SK-N-SH treated with all-trans-retinoic acid at 6 μM for 48 hours (cell line): Measurements from ENCODE around the gene ATG4C.

Source experiments
- ATAC-seq: fragments of 200-7000 bp; cut with Tn5 transposase; 3 replicates; pipeline ENCODE4 v1.9.1; 2020; ENCODE audit warnings: mild to moderate bottlenecking, moderate library complexity
- ARNTL ChIP-seq: fragments of 450-650 bp; formaldehyde crosslinking; IDR thresholded peaks from 2 replicates; pipeline ENCODE4 v1.5.0; 2020; ENCODE audit warnings: low read depth, mild to moderate bottlenecking, moderate library complexity, borderline replicate concordance
- CSDC2 ChIP-seq: fragments of 250-450 bp; sonication (Bioruptor Pico); IDR thresholded peaks from 2 replicates; pipeline ENCODE4 v1.5.0; 2020; ENCODE audit warnings: mild to moderate bottlenecking, moderate library complexity
- ESRRG ChIP-seq: fragments of 250-450 bp; sonication (Bioruptor Pico); IDR thresholded peaks from 2 replicates; pipeline ENCODE4 v1.6.1; 2021; ENCODE audit warnings: mild to moderate bottlenecking
- GLIS3 ChIP-seq: fragments of 250-450 bp; sonication (Bioruptor Pico); IDR thresholded peaks from 2 replicates; pipeline ENCODE4 v1.5.0; 2020; ENCODE audit warnings: mild to moderate bottlenecking, moderate library complexity
- ISL1 ChIP-seq: fragments of 250-450 bp; sonication (Bioruptor Pico); IDR thresholded peaks from 2 replicates; pipeline ENCODE4 v2.1.2; 2022; ENCODE audit warnings: mild to moderate bottlenecking, moderate library complexity
- OSR1 ChIP-seq: fragments of 250-450 bp; sonication (Bioruptor Pico); IDR thresholded peaks from 2 replicates; pipeline ENCODE4 v1.8.0; 2022; ENCODE audit warnings: moderate library complexity, mild to moderate bottlenecking, inconsistent platforms
- PPARA ChIP-seq: fragments of 250-450 bp; sonication (Bioruptor Pico); IDR thresholded peaks from 2 replicates; pipeline ENCODE4 v1.5.0; 2020; ENCODE audit warnings: mild to moderate bottlenecking, borderline replicate concordance
- RARB ChIP-seq: fragments of 250-450 bp; sonication (Bioruptor Pico); IDR thresholded peaks from 2 replicates; pipeline ENCODE4 v1.8.0; 2021; ENCODE audit warnings: mild to moderate bottlenecking, moderate library complexity
- SNAI2 ChIP-seq: fragments of 250-450 bp; sonication (Bioruptor Pico); IDR thresholded peaks from 2 replicates; pipeline ENCODE4 v1.5.0; 2020; ENCODE audit warnings: mild to moderate bottlenecking, moderate library complexity
- TCF4 ChIP-seq: fragments of 250-450 bp; sonication (Bioruptor Pico); IDR thresholded peaks from 2 replicates; pipeline ENCODE4 v1.8.0; 2021; ENCODE audit warnings: mild to moderate bottlenecking, moderate library complexity, borderline replicate concordance
- TOX ChIP-seq: fragments of 250-450 bp; sonication (Bioruptor Pico); IDR thresholded peaks from 2 replicates; pipeline ENCODE4 v1.8.0; 2021; ENCODE audit warnings: mild to moderate bottlenecking, moderate library complexity, borderline replicate concordance
- ZFP3 ChIP-seq: fragments of 250-450 bp; sonication (Bioruptor Pico); IDR thresholded peaks from 2 replicates; pipeline ENCODE4 v1.5.0; 2020; ENCODE audit warnings: mild to moderate bottlenecking, moderate library complexity
- ZFP30 ChIP-seq: fragments of 450-650 bp; formaldehyde crosslinking; IDR thresholded peaks from 2 replicates; pipeline ENCODE4 v1.5.0; 2022; ENCODE audit warnings: mild to moderate bottlenecking, moderate library complexity
- ZNF565 ChIP-seq: fragments of 450-650 bp; formaldehyde crosslinking; conservative IDR thresholded peaks from 2 replicates; pipeline ENCODE4 v1.5.0; 2020; ENCODE audit warnings: low read depth, mild to moderate bottlenecking, moderate library complexity
- ZNF70 ChIP-seq: fragments of 450-650 bp; formaldehyde crosslinking; IDR thresholded peaks from 2 replicates; pipeline ENCODE4 v1.5.0; 2020; ENCODE audit warnings: mild to moderate bottlenecking, moderate library complexity
- ZNF8 ChIP-seq: fragments of 450-650 bp; formaldehyde crosslinking; IDR thresholded peaks from 2 replicates; pipeline ENCODE4 v1.5.0; 2020; ENCODE audit warnings: mild to moderate bottlenecking, moderate library complexity
- TF ChIP-seq, protein P1 (sequence below): fragments of 250-450 bp; sonication (Bioruptor Pico); IDR thresholded peaks from 2 replicates; pipeline ENCODE4 v1.5.0; 2020; ENCODE audit warnings: mild to moderate bottlenecking, moderate library complexity
- TF ChIP-seq, protein P2 (sequence below): fragments of 250-450 bp; sonication (Bioruptor Pico); IDR thresholded peaks from 2 replicates; pipeline ENCODE4 v1.8.0; 2020; ENCODE audit warnings: mild to moderate bottlenecking, moderate library complexity, borderline replicate concordance
- TF ChIP-seq, protein P3 (sequence below): fragments of 250-450 bp; sonication (Bioruptor Pico); IDR thresholded peaks from 2 replicates; pipeline ENCODE4 v1.5.1; 2021; ENCODE audit warnings: mild to moderate bottlenecking, moderate library complexity
- TF ChIP-seq, protein P4 (sequence below): fragments of 250-450 bp; sonication (Bioruptor Pico); IDR thresholded peaks from 2 replicates; pipeline ENCODE4 v1.8.0; 2021; ENCODE audit warnings: low read depth, mild to moderate bottlenecking, moderate library complexity, borderline replicate concordance
- TF ChIP-seq, protein P5 (sequence below): fragments of 250-450 bp; sonication (Bioruptor Pico); IDR thresholded peaks from 2 replicates; pipeline ENCODE4 v1.5.1; 2020; ENCODE audit warnings: low read depth, mild to moderate bottlenecking, moderate library complexity

The ATG4C gene

DNA sequence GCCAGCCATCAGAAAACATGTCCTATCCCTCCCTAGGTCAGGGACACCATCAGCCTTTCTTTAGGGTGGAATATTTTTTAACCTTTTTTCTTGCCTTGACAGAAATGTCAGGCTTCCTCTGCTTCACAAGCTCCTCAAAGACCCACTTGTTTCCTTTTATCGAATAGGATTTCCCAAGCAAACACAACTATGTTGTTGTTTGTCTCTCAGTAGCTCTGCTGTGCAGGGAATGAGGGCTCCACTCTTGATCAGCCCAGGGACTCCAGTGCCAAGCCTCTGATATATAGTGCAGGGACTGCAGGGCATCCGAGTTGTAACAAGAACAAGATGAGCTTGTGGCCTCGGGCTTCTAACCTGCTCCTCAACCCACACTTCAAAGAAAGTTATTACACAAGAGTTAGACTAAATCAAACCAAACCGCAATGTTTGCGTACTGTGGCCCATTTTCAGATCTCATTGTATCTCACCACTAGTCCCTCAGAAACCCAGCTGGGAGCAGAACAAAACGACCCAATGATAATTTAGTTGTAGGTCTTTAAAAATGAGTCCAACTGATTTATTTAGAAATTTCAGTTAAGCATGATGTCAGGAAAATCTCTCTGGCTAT lies 108.1 kb downstream of the ATG4C start:
- no peak for ATAC-seq

DNA sequence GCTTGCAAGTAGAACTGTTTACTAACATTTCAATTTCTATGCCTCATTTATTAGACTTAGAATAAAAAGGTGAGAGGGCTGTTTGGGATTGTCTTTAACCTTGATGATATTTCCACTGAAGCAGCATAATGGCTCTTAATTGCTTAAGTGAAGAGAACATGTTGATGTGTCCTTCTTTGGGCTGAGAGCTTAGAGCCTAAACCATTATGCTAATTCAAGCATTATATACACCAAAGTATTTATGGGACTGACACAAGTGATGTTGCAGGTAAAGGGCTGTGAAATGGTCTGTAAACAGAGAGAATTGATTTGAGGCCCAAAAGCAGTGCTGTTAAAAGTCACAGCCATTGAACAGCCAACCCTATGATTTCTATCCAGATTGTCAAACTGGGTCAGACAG lies 113.9 kb downstream of the ATG4C start:
- TF ChIP-seq, protein P1, sequence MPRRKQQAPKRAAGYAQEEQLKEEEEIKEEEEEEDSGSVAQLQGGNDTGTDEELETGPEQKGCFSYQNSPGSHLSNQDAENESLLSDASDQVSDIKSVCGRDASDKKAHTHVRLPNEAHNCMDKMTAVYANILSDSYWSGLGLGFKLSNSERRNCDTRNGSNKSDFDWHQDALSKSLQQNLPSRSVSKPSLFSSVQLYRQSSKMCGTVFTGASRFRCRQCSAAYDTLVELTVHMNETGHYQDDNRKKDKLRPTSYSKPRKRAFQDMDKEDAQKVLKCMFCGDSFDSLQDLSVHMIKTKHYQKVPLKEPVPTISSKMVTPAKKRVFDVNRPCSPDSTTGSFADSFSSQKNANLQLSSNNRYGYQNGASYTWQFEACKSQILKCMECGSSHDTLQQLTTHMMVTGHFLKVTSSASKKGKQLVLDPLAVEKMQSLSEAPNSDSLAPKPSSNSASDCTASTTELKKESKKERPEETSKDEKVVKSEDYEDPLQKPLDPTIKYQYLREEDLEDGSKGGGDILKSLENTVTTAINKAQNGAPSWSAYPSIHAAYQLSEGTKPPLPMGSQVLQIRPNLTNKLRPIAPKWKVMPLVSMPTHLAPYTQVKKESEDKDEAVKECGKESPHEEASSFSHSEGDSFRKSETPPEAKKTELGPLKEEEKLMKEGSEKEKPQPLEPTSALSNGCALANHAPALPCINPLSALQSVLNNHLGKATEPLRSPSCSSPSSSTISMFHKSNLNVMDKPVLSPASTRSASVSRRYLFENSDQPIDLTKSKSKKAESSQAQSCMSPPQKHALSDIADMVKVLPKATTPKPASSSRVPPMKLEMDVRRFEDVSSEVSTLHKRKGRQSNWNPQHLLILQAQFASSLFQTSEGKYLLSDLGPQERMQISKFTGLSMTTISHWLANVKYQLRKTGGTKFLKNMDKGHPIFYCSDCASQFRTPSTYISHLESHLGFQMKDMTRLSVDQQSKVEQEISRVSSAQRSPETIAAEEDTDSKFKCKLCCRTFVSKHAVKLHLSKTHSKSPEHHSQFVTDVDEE (CRISPR knock-in tag): no peak
- TF ChIP-seq ZFP30 (CRISPR knock-in tag) (no peak), OSR1 (CRISPR knock-in tag) (no peak), TOX (CRISPR knock-in tag) (no peak), ZFP3 (CRISPR knock-in tag) (no peak), RARB (CRISPR knock-in tag) (no peak), ZNF565 (no peak), ARNTL (CRISPR knock-in tag) (no peak), ZNF8 (no peak)
- TF ChIP-seq, protein P2, sequence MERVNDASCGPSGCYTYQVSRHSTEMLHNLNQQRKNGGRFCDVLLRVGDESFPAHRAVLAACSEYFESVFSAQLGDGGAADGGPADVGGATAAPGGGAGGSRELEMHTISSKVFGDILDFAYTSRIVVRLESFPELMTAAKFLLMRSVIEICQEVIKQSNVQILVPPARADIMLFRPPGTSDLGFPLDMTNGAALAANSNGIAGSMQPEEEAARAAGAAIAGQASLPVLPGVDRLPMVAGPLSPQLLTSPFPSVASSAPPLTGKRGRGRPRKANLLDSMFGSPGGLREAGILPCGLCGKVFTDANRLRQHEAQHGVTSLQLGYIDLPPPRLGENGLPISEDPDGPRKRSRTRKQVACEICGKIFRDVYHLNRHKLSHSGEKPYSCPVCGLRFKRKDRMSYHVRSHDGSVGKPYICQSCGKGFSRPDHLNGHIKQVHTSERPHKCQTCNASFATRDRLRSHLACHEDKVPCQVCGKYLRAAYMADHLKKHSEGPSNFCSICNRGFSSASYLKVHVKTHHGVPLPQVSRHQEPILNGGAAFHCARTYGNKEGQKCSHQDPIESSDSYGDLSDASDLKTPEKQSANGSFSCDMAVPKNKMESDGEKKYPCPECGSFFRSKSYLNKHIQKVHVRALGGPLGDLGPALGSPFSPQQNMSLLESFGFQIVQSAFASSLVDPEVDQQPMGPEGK (CRISPR knock-in tag): no peak
- no peak for ATAC-seq

More for the DNA sequence above, 108.1 kb downstream of the ATG4C start:
- TF ChIP-seq ESRRG (CRISPR knock-in tag): no peak
- TF ChIP-seq, protein P3, sequence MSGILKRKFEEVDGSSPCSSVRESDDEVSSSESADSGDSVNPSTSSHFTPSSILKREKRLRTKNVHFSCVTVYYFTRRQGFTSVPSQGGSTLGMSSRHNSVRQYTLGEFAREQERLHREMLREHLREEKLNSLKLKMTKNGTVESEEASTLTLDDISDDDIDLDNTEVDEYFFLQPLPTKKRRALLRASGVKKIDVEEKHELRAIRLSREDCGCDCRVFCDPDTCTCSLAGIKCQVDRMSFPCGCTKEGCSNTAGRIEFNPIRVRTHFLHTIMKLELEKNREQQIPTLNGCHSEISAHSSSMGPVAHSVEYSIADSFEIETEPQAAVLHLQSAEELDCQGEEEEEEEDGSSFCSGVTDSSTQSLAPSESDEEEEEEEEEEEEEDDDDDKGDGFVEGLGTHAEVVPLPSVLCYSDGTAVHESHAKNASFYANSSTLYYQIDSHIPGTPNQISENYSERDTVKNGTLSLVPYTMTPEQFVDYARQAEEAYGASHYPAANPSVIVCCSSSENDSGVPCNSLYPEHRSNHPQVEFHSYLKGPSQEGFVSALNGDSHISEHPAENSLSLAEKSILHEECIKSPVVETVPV (CRISPR knock-in tag): no peak
- no peak for TF ChIP-seq ZNF565
- TF ChIP-seq ZFP30 (CRISPR knock-in tag): no peak
- no peak for TF ChIP-seq ISL1 (CRISPR knock-in tag)
- TF ChIP-seq, protein P2 (CRISPR knock-in tag): no peak
- TF ChIP-seq ARNTL (CRISPR knock-in tag): no peak

DNA sequence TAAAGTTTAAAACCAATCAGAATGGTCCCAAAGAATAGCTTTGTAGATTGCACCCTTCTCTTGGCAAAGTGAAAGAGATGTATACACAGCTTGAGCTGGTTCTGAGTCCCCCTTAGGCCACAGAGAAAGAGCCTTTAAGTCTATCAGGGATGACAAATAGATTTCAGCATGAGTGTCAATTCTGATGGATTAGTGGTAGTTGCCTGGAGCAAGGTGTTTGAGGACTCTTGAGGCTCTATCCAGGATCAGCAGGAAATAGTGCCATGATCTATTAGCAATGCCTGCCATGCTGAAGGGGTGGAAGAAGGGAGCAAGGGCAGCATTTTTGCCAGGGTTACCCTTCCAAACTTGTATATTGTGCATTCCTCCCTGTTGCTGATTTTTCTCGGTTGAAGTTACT lies 116.6 kb downstream of the ATG4C start:
- no peak for ATAC-seq
- TF ChIP-seq, protein P4, sequence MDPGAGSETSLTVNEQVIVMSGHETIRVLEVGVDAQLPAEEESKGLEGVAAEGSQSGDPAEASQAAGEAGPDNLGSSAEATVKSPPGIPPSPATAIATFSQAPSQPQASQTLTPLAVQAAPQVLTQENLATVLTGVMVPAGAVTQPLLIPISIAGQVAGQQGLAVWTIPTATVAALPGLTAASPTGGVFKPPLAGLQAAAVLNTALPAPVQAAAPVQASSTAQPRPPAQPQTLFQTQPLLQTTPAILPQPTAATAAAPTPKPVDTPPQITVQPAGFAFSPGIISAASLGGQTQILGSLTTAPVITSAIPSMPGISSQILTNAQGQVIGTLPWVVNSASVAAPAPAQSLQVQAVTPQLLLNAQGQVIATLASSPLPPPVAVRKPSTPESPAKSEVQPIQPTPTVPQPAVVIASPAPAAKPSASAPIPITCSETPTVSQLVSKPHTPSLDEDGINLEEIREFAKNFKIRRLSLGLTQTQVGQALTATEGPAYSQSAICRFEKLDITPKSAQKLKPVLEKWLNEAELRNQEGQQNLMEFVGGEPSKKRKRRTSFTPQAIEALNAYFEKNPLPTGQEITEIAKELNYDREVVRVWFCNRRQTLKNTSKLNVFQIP (CRISPR knock-in tag): no peak
- TF ChIP-seq SNAI2 (CRISPR knock-in tag): no peak
- no peak for TF ChIP-seq PPARA
- no peak for TF ChIP-seq RARB (CRISPR knock-in tag)
- TF ChIP-seq ZNF70 (CRISPR knock-in tag): no peak
- TF ChIP-seq, protein P5, sequence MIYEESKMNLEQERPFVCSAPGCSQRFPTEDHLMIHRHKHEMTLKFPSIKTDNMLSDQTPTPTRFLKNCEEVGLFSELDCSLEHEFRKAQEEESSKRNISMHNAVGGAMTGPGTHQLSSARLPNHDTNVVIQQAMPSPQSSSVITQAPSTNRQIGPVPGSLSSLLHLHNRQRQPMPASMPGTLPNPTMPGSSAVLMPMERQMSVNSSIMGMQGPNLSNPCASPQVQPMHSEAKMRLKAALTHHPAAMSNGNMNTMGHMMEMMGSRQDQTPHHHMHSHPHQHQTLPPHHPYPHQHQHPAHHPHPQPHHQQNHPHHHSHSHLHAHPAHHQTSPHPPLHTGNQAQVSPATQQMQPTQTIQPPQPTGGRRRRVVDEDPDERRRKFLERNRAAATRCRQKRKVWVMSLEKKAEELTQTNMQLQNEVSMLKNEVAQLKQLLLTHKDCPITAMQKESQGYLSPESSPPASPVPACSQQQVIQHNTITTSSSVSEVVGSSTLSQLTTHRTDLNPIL (CRISPR knock-in tag): no peak
- TF ChIP-seq, protein P1 (CRISPR knock-in tag): no peak
- no peak for TF ChIP-seq ZFP30 (CRISPR knock-in tag)
- no peak for TF ChIP-seq ISL1 (CRISPR knock-in tag)
- no peak for TF ChIP-seq ZNF8
- TF ChIP-seq CSDC2 (CRISPR knock-in tag): no peak
- TF ChIP-seq, protein P2 (CRISPR knock-in tag): no peak
- TF ChIP-seq GLIS3 (CRISPR knock-in tag): no peak
- no peak for TF ChIP-seq ARNTL (CRISPR knock-in tag)
- TF ChIP-seq TCF4 (CRISPR knock-in tag): no peak
